HEK293 (cell line): ENCODE data around the gene THAP11.

Source experiments
- BCL11B ChIP-seq: fragments of 450-650 bp; formaldehyde crosslinking; IDR thresholded peaks from 2 replicates; pipeline ENCODE4 v1.5.1; 2016; ENCODE audit warnings: low read depth, missing biosample characterization, missing genetic modification characterization
- FEZF1 ChIP-seq: fragments of 450-650 bp; formaldehyde crosslinking; IDR thresholded peaks from 2 replicates; pipeline ENCODE4 v1.5.1; 2016; ENCODE audit warnings: missing biosample characterization, missing genetic modification characterization
- HOXA7 ChIP-seq: sonication (generic); formaldehyde crosslinking; IDR thresholded peaks from 2 replicates; pipeline ENCODE4 v1.8.1; 2022; ENCODE audit warnings: missing genetic modification reagents, borderline replicate concordance
- KLF1 ChIP-seq: fragments of 450-650 bp; formaldehyde crosslinking; IDR thresholded peaks from 2 replicates; pipeline ENCODE4 v1.5.1; 2016; ENCODE audit warnings: missing biosample characterization, missing genetic modification characterization
- KLF8 ChIP-seq: fragments of 450-650 bp; formaldehyde crosslinking; IDR thresholded peaks from 2 replicates; pipeline ENCODE4 v1.5.1; 2016; ENCODE audit warnings: missing biosample characterization, missing genetic modification characterization
- MEIS1 ChIP-seq: sonication (generic); formaldehyde crosslinking; IDR thresholded peaks from 2 replicates; pipeline ENCODE4 v1.8.1; 2022; ENCODE audit warnings: missing genetic modification reagents, mild to moderate bottlenecking, borderline replicate concordance
- MZF1 ChIP-seq: fragments of 450-650 bp; formaldehyde crosslinking; IDR thresholded peaks from 2 replicates; pipeline ENCODE4 v1.5.1; 2017; ENCODE audit warnings: missing biosample characterization, missing genetic modification characterization, borderline replicate concordance
- OVOL3 ChIP-seq: fragments of 450-650 bp; formaldehyde crosslinking; IDR thresholded peaks from 2 replicates; pipeline ENCODE4 v1.5.1; 2016; ENCODE audit warnings: missing biosample characterization, missing genetic modification characterization
- PATZ1 ChIP-seq: fragments of 450-650 bp; formaldehyde crosslinking; IDR thresholded peaks from 2 replicates; pipeline ENCODE4 v1.5.1; 2016; ENCODE audit warnings: missing biosample characterization, missing genetic modification characterization
- SCRT1 ChIP-seq: fragments of 450-650 bp; formaldehyde crosslinking; IDR thresholded peaks from 2 replicates; pipeline ENCODE4 v1.5.1; 2016; ENCODE audit warnings: missing biosample characterization, missing genetic modification characterization, borderline replicate concordance
- SCRT2 ChIP-seq: fragments of 450-650 bp; formaldehyde crosslinking; IDR thresholded peaks from 2 replicates; pipeline ENCODE4 v1.5.1; 2016; ENCODE audit warnings: missing biosample characterization, missing genetic modification characterization
- SP2 ChIP-seq: fragments of 450-650 bp; formaldehyde crosslinking; IDR thresholded peaks from 2 replicates; pipeline ENCODE4 v1.5.1; 2016; ENCODE audit warnings: missing biosample characterization, missing genetic modification characterization
- YY1 ChIP-seq: fragments of 450-650 bp; formaldehyde crosslinking; IDR thresholded peaks from 2 replicates; pipeline ENCODE4 v1.5.1; 2018; ENCODE audit warnings: missing biosample characterization, missing genetic modification characterization
- YY2 ChIP-seq: fragments of 450-650 bp; formaldehyde crosslinking; IDR thresholded peaks from 2 replicates; pipeline ENCODE4 v1.5.1; 2016; ENCODE audit warnings: missing biosample characterization, missing genetic modification characterization
- ZIC2 ChIP-seq: fragments of 450-650 bp; formaldehyde crosslinking; IDR thresholded peaks from 2 replicates; pipeline ENCODE4 v1.5.1; 2016; ENCODE audit warnings: missing biosample characterization, missing genetic modification characterization
- ZNF175 ChIP-seq: fragments of 450-650 bp; formaldehyde crosslinking; IDR thresholded peaks from 2 replicates; pipeline ENCODE4 v1.5.1; 2016; ENCODE audit warnings: missing biosample characterization, missing genetic modification characterization
- ZNF23 ChIP-seq: fragments of 450-650 bp; formaldehyde crosslinking; IDR thresholded peaks from 2 replicates; pipeline ENCODE4 v1.5.1; 2016; ENCODE audit warnings: missing biosample characterization, missing genetic modification characterization, borderline replicate concordance
- ZNF324 ChIP-seq: fragments of 450-650 bp; formaldehyde crosslinking; IDR thresholded peaks from 2 replicates; pipeline ENCODE4 v1.5.1; 2016; ENCODE audit warnings: missing biosample characterization, missing genetic modification characterization
- ZNF350 ChIP-seq: fragments of 450-650 bp; formaldehyde crosslinking; IDR thresholded peaks from 2 replicates; pipeline ENCODE4 v1.5.0; 2017; ENCODE audit warnings: missing biosample characterization, mild to moderate bottlenecking, missing genetic modification characterization
- ZNF514 ChIP-seq: fragments of 450-650 bp; formaldehyde crosslinking; IDR thresholded peaks from 2 replicates; pipeline ENCODE4 v1.5.1; 2016; ENCODE audit warnings: missing biosample characterization, missing genetic modification characterization
- ZNF530 ChIP-seq: fragments of 450-650 bp; formaldehyde crosslinking; IDR thresholded peaks from 2 replicates; pipeline ENCODE4 v1.5.1; 2016; ENCODE audit warnings: low read depth, missing biosample characterization, missing genetic modification characterization
- ZNF571 ChIP-seq: fragments of 450-650 bp; formaldehyde crosslinking; IDR thresholded peaks from 2 replicates; pipeline ENCODE4 v1.5.0; 2017; ENCODE audit warnings: missing biosample characterization, missing genetic modification characterization
- ZNF585B ChIP-seq: fragments of 450-650 bp; formaldehyde crosslinking; IDR thresholded peaks from 2 replicates; pipeline ENCODE4 v1.5.1; 2016; ENCODE audit warnings: missing biosample characterization, missing genetic modification characterization
- ZNF623 ChIP-seq: fragments of 450-650 bp; formaldehyde crosslinking; IDR thresholded peaks from 2 replicates; pipeline ENCODE4 v1.5.1; 2016; ENCODE audit warnings: missing biosample characterization, missing genetic modification characterization
- ZNF626 ChIP-seq: fragments of 450-650 bp; sonication (Bioruptor Pico); formaldehyde crosslinking; IDR thresholded peaks from 2 replicates; pipeline ENCODE4 v1.5.1; 2018; ENCODE audit warnings: missing biosample characterization, missing genetic modification characterization, inconsistent platforms
- ZNF747 ChIP-seq: fragments of 450-650 bp; formaldehyde crosslinking; IDR thresholded peaks from 2 replicates; pipeline ENCODE4 v1.5.1; 2016; ENCODE audit warnings: missing biosample characterization, missing genetic modification characterization
- ZNF777 ChIP-seq: fragments of 450-650 bp; formaldehyde crosslinking; IDR thresholded peaks from 2 replicates; pipeline ENCODE4 v1.5.1; 2017; ENCODE audit warnings: missing biosample characterization, missing genetic modification characterization, borderline replicate concordance
- ZNF837 ChIP-seq: fragments of 450-650 bp; formaldehyde crosslinking; IDR thresholded peaks from 2 replicates; pipeline ENCODE4 v1.5.1; 2016; ENCODE audit warnings: missing biosample characterization, missing genetic modification characterization
- ZXDB ChIP-seq: fragments of 450-650 bp; formaldehyde crosslinking; IDR thresholded peaks from 2 replicates; pipeline ENCODE4 v1.5.1; 2016; ENCODE audit warnings: missing biosample characterization, missing genetic modification characterization
- TF ChIP-seq, protein P1 (sequence below): fragments of 450-650 bp; formaldehyde crosslinking; IDR thresholded peaks from 2 replicates; pipeline ENCODE4 v1.5.1; 2016; ENCODE audit warnings: missing biosample characterization, missing genetic modification characterization
- TF ChIP-seq, protein P2 (sequence below): fragments of 450-650 bp; formaldehyde crosslinking; optimal IDR thresholded peaks from 2 replicates; pipeline ENCODE3; 2016; ENCODE audit warnings: missing biosample characterization, mild to moderate bottlenecking, missing genetic modification characterization
- TF ChIP-seq, protein P3 (sequence below): fragments of 450-650 bp; formaldehyde crosslinking; IDR thresholded peaks from 2 replicates; pipeline ENCODE4 v1.5.1; 2016; ENCODE audit warnings: missing biosample characterization, missing genetic modification characterization
- TF ChIP-seq, protein P4 (sequence below): fragments of 450-650 bp; formaldehyde crosslinking; IDR thresholded peaks from 2 replicates; pipeline ENCODE4 v1.5.1; 2016; ENCODE audit warnings: missing biosample characterization, missing genetic modification characterization

The THAP11 gene

GRCh38 chr16:67842509-67843342, 606 bp downstream of the THAP11 start (continued):
- TF ChIP-seq PATZ1 (tag by site-specific recombination) (0 out of 2 replicates have a peak, but pooled peaks have one; percentile 12), MEIS1 (CRISPR knock-in tag) (no peak), KLF8 (tag by site-specific recombination) (no peak), SCRT1 (peak; percentile 58; the same call in 1 of the 2 replicates), ZNF530 (tag by site-specific recombination) (no peak), SCRT2 (tag by site-specific recombination) (peak; percentile 96), ZNF747 (no peak), SP2 (tag by site-specific recombination) (no peak), BCL11B (tag by site-specific recombination) (no peak), OVOL3 (tag by site-specific recombination) (no peak), ZNF175 (tag by site-specific recombination) (no peak), FEZF1 (no peak), KLF1 (tag by site-specific recombination) (no peak), MZF1 (tag by site-specific recombination) (no peak), ZNF837 (tag by site-specific recombination) (no peak), ZNF585B (tag by site-specific recombination) (no peak), ZNF23 (no peak), ZNF350 (no peak), ZIC2 (no peak), HOXA7 (no peak), ZXDB (tag by site-specific recombination) (no peak; the same call in none of the 2 replicates), YY1 (tag by site-specific recombination) (peak; percentile 56), YY2 (peak; percentile 22; the same call in 1 of the 2 replicates), ZNF571 (tag by site-specific recombination) (no peak), ZNF514 (tag by site-specific recombination) (no peak), ZNF623 (tag by site-specific recombination) (no peak), ZNF777 (tag by site-specific recombination) (peak; percentile 74; the same call in 1 of the 2 replicates), ZNF324 (tag by site-specific recombination) (no peak), ZNF626 (no peak)
- TF ChIP-seq, protein P1, sequence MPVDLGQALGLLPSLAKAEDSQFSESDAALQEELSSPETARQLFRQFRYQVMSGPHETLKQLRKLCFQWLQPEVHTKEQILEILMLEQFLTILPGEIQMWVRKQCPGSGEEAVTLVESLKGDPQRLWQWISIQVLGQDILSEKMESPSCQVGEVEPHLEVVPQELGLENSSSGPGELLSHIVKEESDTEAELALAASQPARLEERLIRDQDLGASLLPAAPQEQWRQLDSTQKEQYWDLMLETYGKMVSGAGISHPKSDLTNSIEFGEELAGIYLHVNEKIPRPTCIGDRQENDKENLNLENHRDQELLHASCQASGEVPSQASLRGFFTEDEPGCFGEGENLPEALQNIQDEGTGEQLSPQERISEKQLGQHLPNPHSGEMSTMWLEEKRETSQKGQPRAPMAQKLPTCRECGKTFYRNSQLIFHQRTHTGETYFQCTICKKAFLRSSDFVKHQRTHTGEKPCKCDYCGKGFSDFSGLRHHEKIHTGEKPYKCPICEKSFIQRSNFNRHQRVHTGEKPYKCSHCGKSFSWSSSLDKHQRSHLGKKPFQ (tag by site-specific recombination): no peak
- TF ChIP-seq, protein P2, sequence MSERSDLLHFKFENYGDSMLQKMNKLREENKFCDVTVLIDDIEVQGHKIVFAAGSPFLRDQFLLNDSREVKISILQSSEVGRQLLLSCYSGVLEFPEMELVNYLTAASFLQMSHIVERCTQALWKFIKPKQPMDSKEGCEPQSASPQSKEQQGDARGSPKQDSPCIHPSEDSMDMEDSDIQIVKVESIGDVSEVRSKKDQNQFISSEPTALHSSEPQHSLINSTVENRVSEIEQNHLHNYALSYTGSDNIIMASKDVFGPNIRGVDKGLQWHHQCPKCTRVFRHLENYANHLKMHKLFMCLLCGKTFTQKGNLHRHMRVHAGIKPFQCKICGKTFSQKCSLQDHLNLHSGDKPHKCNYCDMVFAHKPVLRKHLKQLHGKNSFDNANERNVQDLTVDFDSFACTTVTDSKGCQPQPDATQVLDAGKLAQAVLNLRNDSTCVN: peak; percentile 85
- TF ChIP-seq, protein P3, sequence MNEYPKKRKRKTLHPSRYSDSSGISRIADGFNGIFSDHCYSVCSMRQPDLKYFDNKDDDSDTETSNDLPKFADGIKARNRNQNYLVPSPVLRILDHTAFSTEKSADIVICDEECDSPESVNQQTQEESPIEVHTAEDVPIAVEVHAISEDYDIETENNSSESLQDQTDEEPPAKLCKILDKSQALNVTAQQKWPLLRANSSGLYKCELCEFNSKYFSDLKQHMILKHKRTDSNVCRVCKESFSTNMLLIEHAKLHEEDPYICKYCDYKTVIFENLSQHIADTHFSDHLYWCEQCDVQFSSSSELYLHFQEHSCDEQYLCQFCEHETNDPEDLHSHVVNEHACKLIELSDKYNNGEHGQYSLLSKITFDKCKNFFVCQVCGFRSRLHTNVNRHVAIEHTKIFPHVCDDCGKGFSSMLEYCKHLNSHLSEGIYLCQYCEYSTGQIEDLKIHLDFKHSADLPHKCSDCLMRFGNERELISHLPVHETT (tag by site-specific recombination): no peak
- TF ChIP-seq, protein P4, sequence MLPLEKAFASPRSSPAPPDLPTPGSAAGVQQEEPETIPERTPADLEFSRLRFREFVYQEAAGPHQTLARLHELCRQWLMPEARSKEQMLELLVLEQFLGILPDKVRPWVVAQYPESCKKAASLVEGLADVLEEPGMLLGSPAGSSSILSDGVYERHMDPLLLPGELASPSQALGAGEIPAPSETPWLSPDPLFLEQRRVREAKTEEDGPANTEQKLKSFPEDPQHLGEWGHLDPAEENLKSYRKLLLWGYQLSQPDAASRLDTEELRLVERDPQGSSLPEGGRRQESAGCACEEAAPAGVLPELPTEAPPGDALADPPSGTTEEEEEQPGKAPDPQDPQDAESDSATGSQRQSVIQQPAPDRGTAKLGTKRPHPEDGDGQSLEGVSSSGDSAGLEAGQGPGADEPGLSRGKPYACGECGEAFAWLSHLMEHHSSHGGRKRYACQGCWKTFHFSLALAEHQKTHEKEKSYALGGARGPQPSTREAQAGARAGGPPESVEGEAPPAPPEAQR (tag by site-specific recombination): no peak
